ENCODE results near the gene UBASH3A.

DNA sequence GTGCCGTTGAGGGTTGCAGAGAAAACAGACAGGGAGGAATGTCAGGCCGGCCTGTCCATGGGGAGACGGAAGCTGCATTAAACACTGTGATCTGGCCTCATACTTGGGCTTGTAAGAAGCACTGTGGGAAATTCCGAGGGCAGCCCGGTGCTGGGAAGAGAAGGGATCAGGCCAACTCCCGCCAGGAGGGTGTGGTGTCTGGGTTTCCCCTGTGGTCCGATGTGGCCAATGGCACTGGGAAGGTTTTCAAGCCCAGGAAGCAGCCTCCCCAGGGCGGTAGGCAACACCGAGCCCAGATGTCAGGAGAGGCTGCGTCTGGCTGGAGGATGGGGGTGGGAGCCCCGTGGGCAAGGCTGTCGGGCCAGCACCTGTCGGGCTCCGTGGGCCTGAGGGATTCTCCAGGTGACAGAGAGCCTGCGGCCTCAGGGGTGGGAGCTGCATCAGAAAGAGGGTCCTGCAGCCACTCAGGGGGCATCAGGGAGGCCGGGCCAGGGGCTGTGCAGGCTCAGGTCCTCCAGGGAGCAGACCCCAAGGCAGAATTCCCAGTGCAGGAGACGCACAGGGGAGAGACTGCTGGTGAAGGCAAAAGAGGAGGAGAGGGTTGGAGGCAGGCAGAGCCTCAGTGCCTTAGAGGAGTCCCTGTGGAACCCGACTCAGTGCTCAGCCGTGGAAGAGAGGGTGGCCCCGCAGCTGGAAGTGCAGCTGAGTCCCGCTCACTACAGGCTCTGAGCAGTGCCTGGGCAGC is 8.4 kb downstream of the UBASH3A start:
- no peak for TF ChIP-seq POLR2A (IDR thresholded peaks at IDR 0.05)
- TF ChIP-seq, protein P1, sequence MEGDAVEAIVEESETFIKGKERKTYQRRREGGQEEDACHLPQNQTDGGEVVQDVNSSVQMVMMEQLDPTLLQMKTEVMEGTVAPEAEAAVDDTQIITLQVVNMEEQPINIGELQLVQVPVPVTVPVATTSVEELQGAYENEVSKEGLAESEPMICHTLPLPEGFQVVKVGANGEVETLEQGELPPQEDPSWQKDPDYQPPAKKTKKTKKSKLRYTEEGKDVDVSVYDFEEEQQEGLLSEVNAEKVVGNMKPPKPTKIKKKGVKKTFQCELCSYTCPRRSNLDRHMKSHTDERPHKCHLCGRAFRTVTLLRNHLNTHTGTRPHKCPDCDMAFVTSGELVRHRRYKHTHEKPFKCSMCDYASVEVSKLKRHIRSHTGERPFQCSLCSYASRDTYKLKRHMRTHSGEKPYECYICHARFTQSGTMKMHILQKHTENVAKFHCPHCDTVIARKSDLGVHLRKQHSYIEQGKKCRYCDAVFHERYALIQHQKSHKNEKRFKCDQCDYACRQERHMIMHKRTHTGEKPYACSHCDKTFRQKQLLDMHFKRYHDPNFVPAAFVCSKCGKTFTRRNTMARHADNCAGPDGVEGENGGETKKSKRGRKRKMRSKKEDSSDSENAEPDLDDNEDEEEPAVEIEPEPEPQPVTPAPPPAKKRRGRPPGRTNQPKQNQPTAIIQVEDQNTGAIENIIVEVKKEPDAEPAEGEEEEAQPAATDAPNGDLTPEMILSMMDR (IDR thresholded peaks at IDR 0.05), result no peak
